Measurements from ENCODE around the gene TCF15.

Gene TCF15

GRCh38 chr20:620246-620645 lies 10.1 kb upstream of the TCF15 start:
- TF ChIP-seq, protein P1, sequence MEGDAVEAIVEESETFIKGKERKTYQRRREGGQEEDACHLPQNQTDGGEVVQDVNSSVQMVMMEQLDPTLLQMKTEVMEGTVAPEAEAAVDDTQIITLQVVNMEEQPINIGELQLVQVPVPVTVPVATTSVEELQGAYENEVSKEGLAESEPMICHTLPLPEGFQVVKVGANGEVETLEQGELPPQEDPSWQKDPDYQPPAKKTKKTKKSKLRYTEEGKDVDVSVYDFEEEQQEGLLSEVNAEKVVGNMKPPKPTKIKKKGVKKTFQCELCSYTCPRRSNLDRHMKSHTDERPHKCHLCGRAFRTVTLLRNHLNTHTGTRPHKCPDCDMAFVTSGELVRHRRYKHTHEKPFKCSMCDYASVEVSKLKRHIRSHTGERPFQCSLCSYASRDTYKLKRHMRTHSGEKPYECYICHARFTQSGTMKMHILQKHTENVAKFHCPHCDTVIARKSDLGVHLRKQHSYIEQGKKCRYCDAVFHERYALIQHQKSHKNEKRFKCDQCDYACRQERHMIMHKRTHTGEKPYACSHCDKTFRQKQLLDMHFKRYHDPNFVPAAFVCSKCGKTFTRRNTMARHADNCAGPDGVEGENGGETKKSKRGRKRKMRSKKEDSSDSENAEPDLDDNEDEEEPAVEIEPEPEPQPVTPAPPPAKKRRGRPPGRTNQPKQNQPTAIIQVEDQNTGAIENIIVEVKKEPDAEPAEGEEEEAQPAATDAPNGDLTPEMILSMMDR (IDR thresholded peaks at IDR 0.05; ENCODE audit: low read length, missing control alignments): no peak
- H3K4me3 ChIP-seq (replicated peaks; ENCODE audit: low read depth, low read length): no peak overlapping the region
- no peak for DNase-seq (ENCODE audit: low read depth)

DNA sequence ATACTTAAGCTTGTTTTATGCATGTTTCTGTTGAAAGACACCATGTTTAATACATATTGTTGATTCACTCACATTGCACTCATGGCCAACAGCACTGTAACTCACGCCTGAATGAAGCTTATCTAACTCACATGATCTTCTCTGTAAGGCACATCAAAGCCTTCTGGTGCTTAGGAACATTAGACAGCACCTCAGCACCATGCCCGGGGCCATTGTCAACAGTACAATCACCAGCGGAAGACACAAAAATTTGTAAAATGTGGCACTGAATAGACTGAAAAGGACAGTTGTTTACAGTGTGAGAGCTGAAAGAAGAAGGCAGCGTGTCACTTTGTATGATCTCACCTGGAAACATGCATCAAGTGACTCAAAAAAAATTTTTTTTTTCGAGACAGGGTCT lies 8.9 kb upstream of the TCF15 start:
- TF ChIP-seq, protein P1 (IDR thresholded peaks at IDR 0.05; ENCODE audit: low read length, missing control alignments): no peak
- no peak overlapping the region for H3K4me3 ChIP-seq (replicated peaks; ENCODE audit: low read depth, low read length)
- DNase-seq (ENCODE audit: low read depth): no peak

- H3K4me3 ChIP-seq (replicated peaks; ENCODE audit: low read depth, low read length): no peak overlapping the region
- DNase-seq (ENCODE audit: low read depth): no peak
- TF ChIP-seq, protein P1 (IDR thresholded peaks at IDR 0.05; ENCODE audit: low read length, missing control alignments): no peak
These were observed 8.0 kb upstream of the TCF15 start for GRCh38 chr20:617934-618690.

- H3K4me3 ChIP-seq (replicated peaks; ENCODE audit: low read depth, low read length): no peak overlapping the region
- no peak for DNase-seq (ENCODE audit: low read depth)
- TF ChIP-seq, protein P1 (IDR thresholded peaks at IDR 0.05; ENCODE audit: low read length, missing control alignments): no peak
These were observed 5.4 kb upstream of the TCF15 start for GRCh38 chr20:615514-615913.

GRCh38 chr20:611843-612185 lies 1.7 kb upstream of the TCF15 start:
- TF ChIP-seq, protein P1 (IDR thresholded peaks at IDR 0.05; ENCODE audit: low read length, missing control alignments): no peak
- no peak for DNase-seq (ENCODE audit: low read depth)
- H3K4me3 ChIP-seq (replicated peaks; ENCODE audit: low read depth, low read length): no peak overlapping the region

- TF ChIP-seq, protein P1 (IDR thresholded peaks at IDR 0.05; ENCODE audit: low read length, missing control alignments): no peak
- no peak overlapping the region for H3K4me3 ChIP-seq (replicated peaks; ENCODE audit: low read depth, low read length)
- DNase-seq (ENCODE audit: low read depth): no peak
These were observed 1.1 kb upstream of the TCF15 start for GRCh38 chr20:611047-611842.

Measured in fibroblast of pulmonary artery (primary cell).